Activated effector memory CD4-positive, alpha-beta T cell treated with anti-CD3 and anti-CD28 coated beads, Interleukin-2, amount 50 U/mL, for 16 hours (primary cell): Measurements from ENCODE around the gene TTBK1.
A peak's percentile ranks its signal among the peaks of the same experiment; 100 is the strongest.

Experiments
- DNase-seq: peaks from one replicate; pipeline ENCODE4 v3.0.0-alpha.2; 2020

Gene TTBK1

DNA sequence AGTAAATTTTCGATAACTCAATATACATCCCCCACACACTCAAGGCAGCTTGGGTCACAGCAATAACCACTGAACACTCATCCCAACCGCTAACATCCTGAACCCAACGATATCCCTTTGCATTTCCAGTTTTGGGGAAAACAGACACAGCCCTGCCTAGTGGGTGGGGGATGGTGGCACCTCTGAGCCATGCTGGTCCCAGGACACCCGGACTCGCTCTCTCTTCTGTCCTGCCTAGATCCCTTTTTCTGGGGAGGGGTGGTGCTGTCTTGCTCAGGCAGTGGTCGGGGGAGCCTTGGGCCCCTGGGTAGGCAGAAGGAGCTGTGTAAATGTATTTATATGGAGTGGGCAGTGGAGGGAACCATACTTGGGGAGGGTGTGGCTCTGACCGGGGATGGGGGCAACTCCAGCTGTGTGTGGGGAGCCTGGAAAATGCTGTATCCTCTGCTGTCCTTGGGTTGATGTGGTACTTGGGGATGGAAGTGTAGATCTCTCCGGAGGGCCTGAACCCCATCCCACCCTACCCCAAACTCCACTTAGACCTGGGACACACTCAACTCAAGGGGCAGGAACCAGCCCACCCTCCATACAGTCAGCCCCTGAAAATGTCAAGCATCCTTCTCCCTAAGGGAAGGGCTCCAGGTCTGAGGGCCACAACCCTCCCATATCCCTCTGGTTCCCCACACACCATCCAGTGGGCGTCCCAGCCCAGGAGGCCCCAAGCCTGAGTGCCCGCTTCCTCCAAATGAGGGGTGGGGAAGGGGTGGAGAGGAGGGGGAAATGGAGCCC, 31.0 kb downstream of the TTBK1 start:
- no peak for DNase-seq

DNA sequence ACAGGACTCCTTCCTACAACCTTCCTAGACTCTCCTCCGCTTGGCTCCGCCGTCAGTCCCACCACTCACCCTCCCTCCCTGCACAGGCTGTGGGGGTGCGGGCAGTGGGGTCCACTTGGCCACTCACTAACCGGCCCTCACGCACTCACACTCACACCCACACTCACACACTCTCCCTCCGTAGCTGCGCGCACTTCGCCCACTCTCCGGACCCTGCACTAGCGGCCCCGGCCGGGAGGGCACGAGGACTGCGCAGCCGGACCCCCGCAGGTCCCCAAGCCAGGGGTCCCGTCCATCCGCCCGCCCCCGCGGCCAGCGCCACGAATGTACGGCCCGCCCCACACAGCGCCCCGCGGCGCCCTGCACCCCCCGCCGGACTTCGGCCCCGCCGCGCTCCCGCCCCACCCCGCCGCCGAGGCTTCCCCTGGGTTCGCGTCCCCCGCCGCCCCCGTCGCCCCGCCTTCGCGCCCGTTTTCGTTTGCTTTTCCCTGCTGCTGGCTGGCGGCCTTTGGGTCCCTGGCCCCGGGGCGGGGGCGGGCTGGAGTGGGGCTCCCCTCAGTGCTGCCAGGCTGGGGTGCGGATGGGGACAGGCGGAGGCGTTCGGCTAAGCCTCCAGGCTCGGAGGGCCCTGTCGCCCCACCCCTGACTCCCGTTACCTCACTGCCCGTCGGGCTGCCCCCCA, 31.8 kb downstream of the TTBK1 start:
- peak; percentile 77 for DNase-seq

DNA sequence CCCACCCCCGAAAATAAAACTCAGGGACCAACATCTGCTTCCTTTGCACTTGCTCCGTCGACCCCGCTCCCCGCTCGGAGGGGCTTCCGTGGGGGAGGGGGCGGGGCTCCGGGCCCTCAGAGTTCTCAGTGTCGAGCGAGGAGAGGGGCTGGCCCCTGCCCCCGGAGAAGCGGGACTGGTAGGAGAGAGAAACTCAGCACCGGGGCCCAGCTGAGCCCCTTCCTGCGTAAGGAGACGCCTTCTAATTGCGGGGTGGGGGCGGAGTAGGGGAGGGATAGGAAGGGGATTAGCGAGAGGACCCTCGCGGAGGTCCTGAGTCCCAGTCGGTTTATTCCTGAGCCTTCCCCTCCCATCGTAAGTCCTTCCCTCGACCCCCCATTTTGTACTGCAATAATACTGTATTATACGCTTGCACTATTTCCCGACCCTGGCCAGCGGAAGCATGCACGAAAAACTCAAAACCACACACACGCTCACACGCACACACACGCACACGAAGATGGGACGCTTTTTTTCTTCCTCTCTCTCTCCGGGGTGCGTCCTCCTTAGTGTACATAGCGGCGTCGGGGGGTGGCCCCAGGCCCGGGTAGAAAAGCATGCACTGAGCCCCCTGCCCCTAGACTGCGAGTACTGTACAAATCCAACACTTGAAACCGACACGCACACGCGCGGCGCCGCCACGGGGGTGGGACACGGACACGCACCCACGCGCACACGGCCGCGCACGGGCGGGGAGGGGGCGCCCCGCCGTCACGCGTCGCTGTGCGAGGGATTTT, 32.7 kb downstream of the TTBK1 start:
- DNase-seq, result peak; percentile 74

DNA sequence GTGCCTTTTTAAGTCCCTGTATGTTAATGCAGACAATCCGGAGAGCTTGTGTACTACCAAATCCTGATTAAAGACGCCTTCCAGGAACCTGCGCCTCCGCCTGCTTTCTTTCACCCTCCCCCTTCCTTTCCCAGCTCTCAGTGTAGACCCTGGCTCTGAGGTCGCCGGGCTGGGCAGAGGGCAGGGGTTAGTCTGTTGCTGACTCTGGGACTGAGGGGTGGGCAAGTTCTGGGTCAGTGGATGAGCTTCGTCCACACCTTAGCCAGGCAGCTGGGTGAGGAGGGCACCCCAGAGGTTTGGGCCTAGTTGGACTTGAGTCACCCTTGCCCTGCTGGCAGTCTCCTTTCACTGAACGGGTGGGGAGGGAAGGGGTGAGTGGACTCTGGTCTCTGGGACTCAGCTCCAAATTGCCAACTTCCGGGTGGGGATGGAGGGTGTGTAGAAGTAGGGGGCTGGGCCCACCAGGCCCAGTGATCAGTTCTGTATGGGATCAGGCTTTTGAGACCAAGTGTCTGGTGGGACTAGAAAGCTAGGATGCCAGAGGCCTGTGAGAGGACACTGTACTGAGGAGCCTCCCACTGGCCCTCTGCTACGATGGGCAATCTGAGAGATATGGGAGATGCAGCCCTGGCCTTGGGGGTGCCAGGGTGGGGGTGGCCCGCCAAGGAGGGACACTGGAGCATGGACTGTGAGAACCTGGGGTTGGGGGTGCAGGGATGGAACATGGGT, 33.5 kb downstream of the TTBK1 start:
- no peak for DNase-seq

DNA sequence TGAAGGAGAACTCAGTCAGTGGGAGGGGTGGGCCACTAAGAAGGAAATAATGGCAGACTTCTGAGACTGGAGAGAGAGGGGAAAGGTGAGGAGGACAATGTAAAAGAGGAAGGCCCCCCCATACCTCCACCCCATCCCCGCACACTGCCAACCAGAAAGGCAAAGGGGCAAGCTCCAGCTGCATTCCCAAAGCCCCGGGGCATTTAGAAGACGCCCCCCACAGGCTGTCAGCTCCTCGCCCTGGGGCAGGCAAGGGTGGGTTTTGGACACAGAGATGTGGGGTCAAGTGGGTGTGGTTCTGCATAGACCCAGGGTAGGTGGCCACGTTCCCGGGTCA, 34.0 kb downstream of the TTBK1 start:
- DNase-seq, result no peak

DNA sequence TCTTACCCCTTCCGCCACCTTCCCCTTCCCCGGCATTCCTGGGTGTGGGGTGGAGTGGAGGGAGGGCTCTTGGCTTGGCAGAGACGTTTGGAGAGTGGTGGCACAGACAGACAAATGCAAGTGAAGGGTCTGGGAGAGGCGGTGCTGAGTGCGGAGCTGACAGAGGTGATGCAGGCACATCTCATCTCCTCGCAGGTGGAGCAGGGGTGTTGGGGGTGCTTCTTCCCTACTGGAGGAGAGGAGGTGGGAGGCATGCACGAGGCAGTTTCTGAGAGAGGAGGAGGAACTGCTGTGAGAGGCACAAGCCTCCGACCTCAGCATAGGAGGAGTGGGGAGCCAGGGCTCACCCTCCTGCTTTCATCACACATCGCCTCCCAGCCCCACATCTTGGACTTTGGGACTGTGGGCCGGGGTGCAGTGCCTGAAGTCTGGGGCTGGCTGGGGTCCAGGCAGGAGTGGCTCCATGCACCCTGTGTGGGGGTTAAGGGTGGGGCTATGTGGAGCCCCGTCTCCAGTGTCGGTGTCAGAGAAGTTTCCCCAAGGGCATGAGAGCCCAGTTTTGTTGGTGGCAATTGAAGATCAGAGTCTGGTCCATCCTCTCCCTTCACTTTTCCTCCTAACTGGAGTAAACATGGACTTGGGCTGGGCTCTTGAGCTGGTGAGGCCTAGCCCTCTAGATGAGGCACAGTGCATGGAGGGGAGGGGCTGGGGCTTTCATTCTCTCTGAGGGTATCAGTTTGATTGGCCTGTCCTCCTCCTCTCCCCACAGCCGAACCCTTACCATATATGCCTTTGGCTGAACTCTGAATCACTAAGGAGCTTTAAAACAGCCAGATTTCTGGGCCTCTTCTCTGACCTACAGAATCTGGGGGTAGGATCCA, 34.6 kb downstream of the TTBK1 start:
- no peak for DNase-seq

DNA sequence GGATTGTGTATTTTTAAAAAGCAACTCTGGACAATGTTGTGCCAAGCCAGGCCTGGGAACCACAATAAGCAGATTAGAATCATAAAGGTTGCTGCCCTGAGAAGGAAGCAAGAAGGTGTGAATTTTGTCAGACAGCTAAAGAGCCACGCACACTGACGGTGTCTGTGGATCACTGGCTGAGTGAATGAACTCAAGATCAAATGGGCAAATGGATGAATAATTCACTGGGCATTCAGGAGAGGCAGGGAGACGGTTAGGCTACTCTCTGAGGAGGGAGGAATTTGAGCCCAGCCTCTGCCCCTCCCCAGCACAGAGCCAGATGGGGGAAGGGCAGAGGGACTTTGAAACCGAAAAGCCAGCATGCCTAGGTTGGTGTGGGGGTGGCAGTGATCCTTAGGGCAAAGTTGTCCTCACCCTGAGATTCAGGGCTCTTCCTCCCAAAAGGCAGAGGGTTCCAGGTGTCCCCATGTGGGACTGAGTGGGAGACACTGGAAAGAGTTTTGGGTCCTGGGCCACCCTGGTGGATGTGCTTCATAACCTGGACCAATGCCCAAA, 35.3 kb downstream of the TTBK1 start:
- DNase-seq, result no peak

DNA sequence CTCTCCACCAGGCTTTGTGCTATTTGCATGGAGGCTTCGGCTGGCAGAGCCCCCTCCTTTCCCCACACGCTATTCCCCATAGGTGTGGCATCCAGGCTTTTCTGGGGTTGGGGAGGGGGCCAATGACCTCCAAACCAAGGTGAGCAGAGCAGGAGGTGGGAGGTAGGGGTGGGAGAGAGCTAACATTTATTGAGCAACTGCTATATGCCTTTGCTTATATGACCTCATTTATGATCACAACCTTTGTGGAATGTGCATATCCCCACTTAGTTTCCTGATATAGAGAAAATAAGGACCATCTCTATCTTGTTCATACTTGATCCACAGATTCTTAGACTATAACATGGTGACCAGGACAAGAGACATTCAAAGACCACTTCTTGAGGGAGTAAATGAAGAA, 37.0 kb downstream of the TTBK1 start:
- DNase-seq, result no peak

DNA sequence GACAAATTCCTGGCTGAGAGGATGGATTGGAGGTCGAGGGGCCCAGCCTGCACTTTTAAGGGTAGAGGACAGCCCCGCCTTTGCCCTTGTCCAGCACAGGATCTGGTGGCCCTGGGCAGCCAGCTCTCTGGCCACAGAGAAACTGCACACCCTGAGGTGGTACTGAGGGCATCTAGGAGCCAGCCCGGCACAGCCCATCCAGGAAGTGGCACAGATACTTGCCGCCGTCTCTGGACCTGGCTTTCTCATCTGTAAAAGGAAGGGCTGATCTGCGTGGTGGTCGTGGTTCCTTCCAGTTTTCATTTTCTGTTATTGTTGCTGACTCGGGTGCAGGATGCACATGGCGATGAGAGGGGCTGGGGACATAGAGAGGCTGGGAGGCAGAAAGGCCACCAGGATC, 38.8 kb downstream of the TTBK1 start:
- no peak for DNase-seq

DNA sequence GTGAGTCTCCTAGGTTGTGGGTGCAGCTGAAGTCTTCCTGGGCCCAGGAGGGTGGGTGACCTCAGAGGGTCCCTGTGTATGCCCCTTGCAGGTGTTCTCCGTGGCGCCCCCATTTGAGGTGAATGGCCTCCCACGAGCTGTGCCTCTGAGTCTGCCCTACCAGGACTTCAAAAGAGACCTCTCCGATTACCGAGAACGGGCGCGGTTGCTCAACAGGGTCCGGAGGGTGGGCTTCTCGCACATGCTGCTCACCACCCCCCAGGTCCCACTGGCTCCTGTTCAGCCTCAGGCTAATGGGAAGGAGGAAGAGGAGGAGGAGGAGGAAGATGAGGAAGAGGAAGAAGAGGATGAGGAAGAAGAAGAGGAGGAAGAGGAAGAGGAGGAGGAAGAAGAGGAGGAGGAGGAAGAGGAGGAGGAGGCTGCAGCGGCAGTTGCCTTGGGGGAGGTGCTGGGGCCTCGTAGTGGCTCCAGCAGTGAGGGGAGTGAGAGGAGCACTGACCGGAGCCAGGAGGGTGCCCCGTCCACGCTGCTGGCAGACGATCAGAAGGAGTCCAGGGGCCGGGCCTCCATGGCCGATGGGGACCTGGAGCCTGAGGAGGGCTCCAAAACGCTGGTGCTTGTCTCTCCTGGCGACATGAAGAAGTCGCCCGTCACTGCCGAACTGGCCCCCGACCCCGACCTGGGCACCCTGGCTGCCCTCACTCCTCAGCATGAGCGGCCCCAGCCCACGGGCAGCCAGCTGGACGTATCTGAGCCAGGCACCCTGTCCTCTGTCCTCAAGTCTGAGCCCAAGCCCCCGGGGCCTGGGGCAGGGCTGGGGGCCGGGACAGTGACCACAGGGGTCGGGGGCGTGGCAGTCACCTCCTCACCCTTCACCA, 39.6 kb downstream of the TTBK1 start:
- DNase-seq, result no peak

DNA sequence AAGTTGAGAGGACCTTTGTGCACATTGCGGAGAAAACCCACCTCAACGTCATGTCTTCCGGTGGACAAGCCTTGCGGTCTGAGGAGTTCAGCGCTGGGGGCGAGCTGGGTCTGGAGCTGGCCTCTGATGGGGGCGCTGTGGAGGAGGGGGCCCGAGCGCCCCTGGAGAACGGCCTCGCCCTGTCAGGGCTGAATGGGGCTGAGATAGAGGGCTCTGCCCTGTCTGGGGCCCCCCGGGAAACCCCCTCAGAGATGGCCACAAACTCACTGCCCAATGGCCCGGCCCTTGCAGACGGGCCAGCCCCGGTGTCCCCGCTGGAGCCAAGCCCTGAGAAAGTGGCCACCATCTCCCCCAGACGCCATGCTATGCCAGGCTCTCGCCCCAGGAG, 40.2 kb downstream of the TTBK1 start:
- DNase-seq, result no peak

DNA sequence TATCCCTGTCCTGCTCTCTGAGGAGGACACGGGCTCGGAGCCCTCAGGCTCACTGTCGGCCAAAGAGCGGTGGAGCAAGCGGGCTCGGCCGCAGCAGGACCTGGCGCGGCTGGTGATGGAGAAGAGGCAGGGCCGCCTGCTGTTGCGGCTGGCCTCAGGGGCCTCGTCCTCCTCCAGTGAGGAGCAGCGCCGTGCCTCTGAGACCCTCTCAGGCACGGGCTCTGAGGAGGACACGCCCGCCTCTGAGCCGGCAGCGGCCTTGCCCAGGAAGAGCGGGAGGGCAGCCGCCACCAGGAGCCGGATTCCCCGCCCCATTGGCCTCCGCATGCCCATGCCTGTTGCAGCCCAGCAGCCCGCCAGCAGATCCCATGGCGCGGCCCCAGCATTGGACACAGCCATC, 40.6 kb downstream of the TTBK1 start:
- DNase-seq, result no peak

DNA sequence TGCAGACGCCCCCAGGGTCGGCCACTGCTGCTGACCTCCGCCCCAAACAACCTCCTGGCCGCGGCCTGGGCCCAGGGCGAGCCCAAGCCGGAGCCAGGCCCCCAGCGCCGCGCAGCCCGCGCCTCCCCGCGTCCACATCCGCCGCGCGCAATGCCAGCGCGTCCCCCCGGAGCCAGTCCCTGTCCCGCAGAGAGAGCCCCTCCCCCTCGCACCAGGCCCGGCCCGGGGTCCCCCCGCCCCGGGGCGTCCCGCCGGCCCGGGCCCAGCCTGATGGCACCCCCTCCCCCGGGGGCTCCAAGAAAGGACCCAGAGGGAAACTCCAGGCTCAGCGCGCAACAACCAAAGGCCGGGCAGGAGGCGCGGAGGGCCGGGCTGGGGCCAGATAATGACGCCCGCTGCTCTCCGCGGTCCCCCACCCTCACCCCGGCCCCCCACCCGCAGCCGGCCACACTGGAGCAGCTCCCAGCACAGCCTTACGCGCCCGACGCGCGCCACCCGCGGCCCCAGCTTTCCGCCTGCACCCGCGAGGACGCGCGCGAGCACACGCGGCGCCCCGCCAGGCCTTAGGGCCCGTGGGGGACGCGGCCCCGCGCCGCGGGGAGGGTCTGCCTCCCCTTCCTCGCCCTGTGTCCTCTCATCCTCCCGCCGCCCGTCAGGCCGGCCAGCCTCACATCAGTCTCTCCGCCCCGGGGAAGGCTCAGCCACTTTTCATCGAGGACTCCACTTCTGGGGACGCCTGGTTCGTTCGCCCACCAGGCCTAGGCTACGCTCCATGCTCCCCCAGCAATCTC, 41.9 kb downstream of the TTBK1 start:
- no peak for DNase-seq

DNA sequence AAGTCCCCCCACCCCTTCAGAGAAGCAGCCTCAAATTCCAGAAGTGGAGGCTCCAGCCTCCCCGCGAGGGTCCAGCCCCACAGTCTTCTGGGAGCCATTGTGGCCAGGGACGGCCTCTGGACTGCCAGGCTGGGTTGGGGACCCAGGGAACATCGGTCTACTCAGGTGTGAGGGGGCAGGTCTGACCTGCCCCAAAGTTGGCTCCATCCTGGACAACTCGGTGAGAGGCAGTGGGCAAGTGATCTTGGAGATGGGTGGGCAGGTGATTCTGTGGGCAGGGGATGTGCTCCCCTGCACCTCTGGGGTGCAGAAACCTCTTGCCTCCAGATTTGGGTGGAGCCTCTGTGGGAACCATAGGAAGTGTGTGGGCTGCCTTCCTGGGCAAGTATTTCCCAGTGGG, 42.6 kb downstream of the TTBK1 start:
- no peak for DNase-seq

DNA sequence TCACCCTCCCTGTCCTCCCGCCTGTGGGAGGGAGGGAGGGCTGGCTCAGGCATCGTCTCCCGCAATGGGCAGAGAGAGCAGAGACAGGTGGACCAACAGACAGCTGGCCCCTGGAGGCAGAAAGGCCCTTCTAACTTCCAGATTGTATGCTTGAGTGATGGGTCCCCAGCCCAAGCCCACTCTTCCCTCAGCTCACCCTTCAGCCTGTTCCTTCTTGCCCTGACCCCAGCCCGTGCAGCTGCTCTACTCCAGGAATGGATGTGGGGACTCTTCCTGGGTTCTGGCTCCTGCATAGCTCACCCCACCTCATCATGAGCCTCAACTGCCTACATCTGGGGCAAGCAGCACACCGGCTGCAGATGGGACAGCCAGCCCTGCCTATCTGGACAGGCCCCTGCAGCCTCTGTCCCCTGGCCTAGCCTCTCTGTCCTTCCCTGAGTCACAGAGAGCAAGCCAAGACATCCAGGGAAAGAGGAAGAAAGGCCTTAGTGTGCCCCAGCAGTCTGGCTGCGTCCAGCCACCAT, 43.2 kb downstream of the TTBK1 start:
- no peak for DNase-seq

DNA sequence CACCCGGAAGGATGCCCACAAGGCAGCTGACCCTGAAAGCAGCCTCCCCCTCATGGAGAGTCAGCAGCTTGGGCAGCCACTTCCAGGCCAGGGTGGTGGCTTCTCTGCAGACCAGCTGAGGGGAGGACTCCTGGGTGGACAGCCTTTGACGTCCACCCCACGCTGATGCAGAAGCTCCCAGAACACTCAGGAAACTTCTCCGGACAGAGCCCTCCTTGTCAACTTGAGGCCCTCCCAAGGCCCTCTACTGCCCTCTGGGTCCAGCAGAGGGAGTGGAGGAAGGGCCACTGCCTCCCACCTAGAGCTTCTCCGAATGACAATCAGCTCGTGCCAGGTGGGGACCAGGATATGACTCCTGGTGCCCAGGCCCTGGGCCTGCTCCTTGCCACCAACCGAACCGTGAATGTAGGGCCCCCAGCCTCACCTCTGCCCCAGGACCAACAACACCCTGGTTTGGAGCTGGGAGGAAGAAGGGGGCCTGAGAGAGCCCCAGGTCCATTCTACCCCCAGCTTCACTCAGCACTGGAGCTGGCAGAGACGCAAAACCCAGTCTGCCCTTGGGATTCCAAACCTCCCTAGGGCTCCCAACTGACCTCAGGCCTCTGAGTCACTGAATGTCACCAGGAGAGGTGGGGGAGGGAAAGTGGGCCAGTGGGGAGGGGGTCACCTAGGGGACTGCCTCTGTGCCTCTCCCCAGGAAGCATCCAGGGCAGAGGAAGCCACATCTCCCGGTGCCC, 43.9 kb downstream of the TTBK1 start:
- no peak for DNase-seq

DNA sequence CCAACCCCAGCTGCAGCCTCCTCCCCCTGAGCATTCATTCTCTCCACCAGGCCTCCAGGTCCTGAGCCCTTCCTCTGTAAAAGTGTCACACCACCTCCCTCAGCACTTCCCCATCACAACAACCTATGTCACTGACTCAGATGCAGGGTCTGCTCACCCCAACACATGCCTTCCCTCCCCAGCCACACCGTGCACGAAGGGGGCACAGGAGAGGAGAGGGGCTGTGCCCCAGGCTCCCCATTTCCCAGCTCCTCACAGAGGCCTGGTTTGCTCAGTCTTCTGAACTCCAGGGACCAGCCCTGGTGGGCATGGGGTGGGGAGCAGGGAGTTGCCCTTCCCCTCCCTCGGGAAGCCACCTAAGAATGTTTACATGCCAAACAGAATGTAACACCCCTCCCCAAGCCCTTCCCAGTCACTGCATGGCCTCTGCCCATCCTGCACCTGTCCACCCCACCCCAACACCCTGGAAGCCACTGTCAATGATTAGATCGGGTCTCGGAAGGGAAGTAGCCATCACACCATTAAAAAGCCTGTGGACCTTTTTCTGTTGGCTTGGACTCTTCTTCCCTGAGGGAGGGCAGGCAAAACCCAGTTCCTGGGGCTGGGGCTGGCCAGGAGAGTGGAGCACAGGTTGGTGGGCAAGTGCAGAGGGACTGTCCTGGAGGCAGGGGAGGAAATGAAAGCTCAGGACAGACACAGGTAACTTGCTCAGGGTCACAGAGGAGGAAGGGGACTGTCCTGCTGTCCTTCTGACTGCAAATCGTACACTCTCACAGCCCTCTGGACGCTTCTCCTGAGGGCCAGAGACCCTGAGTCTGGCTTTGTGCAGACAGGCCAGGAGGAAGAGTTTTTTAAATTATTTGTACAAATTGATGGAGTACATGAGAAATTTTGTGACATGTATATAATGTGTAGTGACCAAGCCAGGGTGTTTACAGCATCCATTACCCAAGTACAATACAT, 44.7 kb downstream of the TTBK1 start:
- DNase-seq, result no peak
